HG03558 (cell line): ENCODE results near the gene AARS1.
"Not testable (repeated sequence)": the region's sequence is repeated elsewhere in the genome, so short reads cannot be mapped to it uniquely, and the experiment has no call there.

Source experiments
- ATAC-seq: cut with Tn5 transposase; IDR thresholded peaks from one replicate; pipeline ENCODE4 v1.9.1; 2021; ENCODE audit warnings: moderate number of reproducible peaks; ENCODE audit not compliant: unreplicated experiment; ENCODE audit errors: extremely low read depth

Gene AARS1

DNA sequence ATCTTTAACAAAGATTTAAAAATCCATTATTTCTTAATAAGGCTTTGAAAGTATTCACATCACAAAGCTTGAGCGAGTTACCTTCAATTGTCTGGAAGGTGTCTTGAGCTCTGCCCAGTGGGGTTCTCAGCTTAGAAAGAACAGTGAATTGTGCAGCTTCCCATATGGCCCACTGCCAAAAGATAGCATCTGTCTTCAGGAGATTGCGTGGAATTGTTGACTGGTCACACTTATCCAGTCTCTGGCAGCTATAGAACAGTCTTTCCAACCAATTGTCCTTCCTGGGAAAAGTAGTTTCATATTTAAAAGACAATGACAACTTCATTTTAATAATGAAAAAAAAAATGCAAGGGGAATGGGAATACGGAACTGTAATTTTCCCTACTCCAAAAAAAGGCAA lies 57.5 kb downstream of the AARS1 start:
- ATAC-seq: not testable (repeated sequence)

- not testable (repeated sequence) for ATAC-seq
These were observed 63.3 kb downstream of the AARS1 start for GRCh38 chr16:70226024-70226423.

- ATAC-seq: not testable (repeated sequence)
These were observed 63.9 kb downstream of the AARS1 start for GRCh38 chr16:70225430-70225829.

GRCh38 chr16:70224645-70225044 lies 64.7 kb downstream of the AARS1 start:
- ATAC-seq: not testable (repeated sequence)

GRCh38 chr16:70223971-70224513 lies 65.3 kb downstream of the AARS1 start:
- ATAC-seq: not testable (repeated sequence)

- ATAC-seq: not testable (repeated sequence)
These were observed 66.1 kb downstream of the AARS1 start for GRCh38 chr16:70223216-70223615.

DNA sequence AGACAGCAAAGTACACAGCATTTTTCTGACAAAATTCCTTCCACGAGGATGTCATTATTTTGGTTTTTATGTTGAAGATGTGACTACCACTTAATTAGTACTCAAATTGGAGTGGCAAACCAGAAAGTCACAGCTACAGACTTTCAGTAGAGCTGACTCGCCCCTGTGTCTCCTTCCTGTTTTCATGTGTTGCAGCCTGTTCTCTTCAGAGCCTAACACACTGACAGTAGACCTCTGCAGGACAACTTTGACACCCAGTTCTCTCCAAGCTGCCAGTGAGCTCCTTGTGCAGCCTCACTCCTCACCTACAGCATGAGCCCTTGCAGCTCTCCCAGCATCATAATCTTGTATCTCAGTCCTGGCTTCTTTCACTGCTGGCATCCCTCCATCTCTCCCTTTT lies 66.7 kb downstream of the AARS1 start:
- ATAC-seq: not testable (repeated sequence)

DNA sequence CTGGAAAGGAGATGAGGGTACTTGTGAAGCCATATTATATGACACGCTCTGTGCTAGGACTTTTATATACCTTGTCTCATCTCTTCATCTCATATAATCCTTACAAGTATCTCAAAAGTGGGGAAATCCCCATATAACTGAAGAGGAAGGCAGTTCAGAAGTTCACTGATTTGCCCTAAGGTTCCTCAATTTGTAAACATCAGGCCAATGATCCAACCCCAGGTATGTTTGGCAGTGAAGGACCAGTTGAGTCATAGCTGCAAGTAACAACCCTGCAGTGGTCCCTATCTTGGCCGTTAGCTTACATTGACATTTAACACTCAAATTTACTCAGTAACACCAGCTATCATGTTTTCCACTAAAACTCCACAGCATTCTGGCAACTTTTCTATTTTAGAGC lies 70.7 kb downstream of the AARS1 start:
- ATAC-seq: not testable (repeated sequence)

DNA sequence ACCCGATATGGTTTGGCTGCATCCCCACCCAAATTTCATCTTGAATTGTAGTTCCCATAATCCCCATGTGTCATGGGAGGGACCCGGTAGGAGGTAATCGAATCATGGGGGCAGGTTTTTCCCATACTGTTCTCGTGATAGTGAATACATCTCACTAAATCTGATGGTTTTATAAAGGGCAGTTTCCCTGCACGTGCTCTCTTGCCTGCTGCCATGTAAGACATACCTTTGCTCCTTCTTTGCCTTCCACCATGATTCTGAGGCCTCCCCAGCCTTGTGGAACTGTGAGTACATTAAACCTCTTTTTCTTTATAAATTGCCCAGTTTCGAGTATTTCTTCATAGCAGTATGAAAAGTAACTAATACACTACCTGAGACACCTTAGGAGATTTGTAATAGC lies 82.9 kb downstream of the AARS1 start:
- not testable (repeated sequence) for ATAC-seq

GRCh38 chr16:70204668-70205405 lies 84.5 kb downstream of the AARS1 start:
- ATAC-seq: not testable (repeated sequence)

- ATAC-seq: not testable (repeated sequence)
These were observed 85.3 kb downstream of the AARS1 start for GRCh38 chr16:70204010-70204409.

DNA sequence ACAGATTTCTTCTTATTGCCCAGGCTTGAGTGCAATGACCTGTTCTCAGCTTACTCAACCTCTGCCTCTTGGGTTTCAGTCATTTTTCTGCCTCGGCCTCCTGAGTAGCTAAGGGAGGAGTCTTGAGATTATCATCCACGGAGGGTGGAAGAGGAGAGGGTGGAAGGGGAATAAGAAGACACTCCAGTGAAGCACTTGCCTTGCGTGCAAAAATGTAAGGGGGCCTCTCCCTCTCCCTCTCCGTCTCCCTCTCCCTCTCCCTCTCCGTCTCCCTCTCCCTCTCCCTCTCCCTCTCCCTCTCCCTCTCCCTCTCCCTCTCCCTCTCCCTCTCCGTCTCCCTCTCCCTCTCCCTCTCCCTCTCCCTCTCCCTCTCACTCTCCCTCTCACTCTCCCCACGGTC lies 85.8 kb downstream of the AARS1 start:
- ATAC-seq: not testable (repeated sequence)
